GM11168 (cell line): ENCODE results near the gene ZNF574.
"Not testable (repeated sequence)": the region's sequence is repeated elsewhere in the genome, so short reads cannot be mapped to it uniquely, and the experiment has no call there.

ENCODE experiments used
- in situ Hi-C: fragments of 300-500 bp; cut with MboI; formaldehyde crosslinking; loops from one replicate; pipeline ENCODE4 v1.12.0; 2022; ENCODE audit warnings: low sequenced_read_pairs; ENCODE audit not compliant: unreplicated experiment

ZNF574 gene, protein sequence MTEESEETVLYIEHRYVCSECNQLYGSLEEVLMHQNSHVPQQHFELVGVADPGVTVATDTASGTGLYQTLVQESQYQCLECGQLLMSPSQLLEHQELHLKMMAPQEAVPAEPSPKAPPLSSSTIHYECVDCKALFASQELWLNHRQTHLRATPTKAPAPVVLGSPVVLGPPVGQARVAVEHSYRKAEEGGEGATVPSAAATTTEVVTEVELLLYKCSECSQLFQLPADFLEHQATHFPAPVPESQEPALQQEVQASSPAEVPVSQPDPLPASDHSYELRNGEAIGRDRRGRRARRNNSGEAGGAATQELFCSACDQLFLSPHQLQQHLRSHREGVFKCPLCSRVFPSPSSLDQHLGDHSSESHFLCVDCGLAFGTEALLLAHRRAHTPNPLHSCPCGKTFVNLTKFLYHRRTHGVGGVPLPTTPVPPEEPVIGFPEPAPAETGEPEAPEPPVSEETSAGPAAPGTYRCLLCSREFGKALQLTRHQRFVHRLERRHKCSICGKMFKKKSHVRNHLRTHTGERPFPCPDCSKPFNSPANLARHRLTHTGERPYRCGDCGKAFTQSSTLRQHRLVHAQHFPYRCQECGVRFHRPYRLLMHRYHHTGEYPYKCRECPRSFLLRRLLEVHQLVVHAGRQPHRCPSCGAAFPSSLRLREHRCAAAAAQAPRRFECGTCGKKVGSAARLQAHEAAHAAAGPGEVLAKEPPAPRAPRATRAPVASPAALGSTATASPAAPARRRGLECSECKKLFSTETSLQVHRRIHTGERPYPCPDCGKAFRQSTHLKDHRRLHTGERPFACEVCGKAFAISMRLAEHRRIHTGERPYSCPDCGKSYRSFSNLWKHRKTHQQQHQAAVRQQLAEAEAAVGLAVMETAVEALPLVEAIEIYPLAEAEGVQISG

DNA sequence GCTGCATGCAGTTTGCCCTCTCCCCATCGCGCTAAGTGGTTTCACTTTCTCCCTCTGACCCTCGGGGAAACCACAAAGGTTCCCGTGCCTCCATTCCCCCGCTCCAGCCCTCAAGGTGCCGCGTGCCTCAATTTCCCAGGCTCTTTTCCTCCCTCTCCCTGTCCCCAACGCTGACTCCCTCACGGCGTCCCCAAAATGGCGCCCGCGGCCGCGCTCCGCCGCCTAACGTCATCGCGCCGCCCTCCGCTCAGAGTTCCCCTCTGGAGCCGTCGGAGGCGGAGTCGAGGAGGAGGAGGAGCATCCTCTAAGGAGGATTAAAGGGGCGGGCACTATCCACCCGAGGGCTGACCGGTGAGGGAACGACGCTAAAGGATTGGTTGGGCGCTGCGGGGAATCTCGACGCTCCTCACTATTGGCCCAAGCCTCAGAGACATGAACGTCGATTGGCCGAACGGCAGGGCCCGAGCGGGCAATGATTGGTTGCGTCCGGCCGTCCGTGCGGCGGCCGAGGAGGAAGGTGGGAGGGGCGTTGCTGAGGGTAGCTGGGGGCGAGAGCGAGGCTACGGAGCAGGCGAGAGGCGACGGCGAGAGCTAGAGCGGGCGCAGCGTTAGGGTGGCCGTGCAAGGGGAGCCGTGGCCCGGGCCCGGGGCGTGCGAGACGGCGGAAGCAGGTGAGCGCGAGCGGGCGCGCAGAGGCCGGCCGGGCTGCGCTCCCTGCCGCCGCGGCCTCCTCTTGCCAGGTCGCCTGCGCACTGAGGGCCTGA is at the start of gene ZNF574:
ZNF574 (plus strand) TSS at position 551 of the 764 bp plus-strand sequence. CDS start 2,441 bp downstream, outside the sequence.
- in situ Hi-C loops = no loop called here

DNA sequence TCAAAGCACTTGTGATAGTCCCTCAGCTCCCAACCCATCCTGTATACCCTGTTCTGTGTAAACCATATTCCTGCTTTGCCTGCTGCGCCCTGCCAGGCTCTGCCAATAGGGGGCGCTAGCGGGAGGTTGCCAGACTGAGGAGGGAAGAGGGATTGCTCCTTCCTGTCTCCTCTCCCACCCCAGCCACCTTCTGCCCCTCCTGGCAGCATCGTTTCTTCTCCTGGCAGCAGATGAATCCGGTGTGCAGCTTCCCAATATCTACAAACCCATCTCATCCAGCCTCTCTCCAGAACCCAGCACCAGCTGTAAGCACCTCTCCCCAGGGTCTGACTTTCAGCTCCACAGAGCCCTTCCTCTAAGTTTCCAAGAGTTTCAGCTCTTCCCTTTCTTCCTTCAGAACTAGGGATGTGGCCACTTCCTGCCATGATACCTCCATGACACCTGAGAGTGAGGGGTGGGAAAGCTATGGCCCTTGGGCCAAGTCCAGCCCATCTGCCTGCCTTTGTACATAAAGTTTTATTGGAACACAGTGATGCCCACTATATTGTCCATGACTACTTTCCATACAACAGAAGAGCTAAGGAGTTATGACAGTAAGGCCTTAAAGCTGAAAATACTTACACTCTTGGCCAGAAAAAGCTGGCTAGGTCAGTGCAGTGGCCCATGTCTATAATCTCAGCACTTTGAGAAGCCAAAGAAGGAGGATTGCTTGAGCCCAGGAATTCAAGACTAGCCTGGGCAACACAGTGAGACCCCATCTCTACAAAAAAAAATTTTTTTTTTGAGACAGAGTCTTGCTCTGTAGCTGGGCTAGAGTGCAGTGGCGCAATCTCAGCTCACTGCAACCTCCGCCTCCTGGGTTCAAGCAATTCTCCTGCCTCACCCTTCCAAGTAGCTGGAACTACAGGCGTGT is 47.4 kb upstream of the ZNF574 start:
- in situ Hi-C loops = no loop called here

DNA sequence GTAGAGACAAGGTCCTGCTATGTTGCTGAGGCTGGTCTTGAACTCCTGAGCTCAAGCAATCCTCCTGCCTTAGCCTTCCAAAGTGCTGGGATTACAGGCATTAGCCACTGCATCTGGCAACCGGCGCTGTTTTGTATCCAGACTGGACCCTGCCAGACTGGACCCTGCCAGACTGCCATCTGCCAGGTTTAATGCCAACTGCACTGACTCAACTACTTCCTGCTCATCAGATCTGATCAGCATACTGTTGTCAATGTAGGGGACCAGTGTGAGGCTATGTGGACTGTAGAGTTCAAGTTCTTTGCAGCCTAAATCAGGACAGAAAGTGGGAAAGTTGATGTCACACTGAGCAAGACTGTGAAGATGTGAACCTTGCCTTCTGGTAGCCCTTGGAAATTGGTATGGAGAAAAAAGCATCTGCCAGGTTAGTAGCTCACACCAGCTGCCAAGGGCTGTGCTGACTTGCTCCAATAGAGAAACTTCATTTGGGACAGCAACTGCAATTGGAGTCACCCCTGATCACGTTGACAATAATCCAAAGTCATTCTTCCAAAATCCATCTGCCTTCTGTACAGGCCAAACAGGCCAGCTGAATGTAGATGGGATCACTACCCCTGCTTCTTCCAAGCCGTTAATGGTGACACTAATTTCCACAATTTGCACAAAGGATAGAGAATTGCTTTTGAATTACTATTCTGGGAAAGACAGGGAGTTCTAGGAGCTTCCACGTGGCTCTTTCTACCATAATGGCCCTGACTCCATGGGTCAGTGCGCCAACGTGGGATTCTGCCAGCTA is 45.1 kb upstream of the ZNF574 start:
- in situ Hi-C loops = no loop called here

DNA sequence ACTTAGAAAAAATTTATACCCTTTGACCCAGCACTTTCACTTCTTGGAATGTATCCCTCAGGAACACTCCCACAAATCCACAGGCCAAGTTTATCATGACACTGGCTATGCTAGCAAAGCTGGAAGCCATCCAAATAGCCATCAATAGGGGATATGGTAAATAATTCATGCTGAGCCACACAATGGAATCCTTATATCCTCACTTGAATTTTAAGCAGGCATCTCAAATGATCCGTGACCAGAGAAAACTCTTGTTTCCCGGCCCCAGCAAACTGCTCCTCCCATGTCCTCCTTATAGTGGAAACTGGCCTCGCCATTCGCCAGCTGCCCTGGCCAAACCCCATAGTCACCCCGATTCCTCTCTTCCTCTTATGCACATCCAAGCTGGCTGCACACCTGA is 43.5 kb upstream of the ZNF574 start:
- in situ Hi-C loops = no loop called here

DNA sequence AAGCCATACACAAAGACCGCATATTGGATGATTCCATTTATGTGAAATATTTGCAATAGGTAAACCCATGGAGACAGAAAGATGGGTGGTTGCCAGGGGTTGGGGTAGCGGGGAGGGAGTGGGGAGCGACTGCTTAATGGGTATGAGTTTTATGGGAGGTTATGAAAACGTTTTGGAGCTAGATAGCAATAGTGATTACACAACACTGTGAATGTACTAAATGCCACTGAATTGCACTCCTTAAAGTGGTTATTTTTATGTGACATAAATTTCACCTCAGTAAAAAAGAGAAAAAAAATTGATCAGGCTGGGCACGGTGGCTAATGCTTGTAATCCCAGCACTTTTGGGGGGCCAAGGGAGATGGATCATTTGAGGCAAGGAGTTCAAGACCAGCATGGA is 42.6 kb upstream of the ZNF574 start:
- in situ Hi-C loops = no loop called here

DNA sequence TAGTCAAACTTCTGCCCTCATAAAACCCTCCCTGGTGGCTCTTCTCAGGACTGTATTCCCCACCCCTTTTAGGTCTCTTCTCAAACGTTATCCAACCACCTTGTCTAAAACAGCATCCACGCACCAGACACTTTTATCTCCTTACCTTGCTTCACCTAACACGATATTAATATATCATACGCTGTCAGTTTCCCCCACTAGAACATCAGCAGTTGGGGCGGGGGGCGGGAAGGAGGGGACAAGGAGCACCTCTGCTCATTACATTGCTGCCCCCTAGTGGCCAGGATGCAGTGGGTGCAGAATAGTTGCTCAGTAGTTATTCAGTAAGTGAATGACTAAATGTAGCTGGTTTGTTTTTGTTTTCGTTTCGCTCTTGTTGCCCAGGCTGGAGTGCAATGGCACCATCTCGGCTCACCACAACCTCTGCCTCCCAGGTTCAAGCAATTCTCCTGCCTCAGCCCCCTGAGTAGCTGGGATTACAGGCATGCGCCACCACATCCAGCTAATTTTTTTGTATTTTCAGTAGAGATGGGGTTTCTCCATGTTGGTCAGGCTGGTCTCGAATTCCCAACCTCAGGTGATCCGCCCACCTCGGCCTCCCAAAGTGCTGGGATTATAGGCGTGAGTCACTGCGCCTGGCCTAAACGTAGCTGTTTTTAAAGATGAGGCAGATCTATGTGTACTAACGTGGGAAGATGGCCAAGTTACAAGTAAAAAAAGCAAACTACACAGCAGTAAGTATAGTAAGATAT is 41.1 kb upstream of the ZNF574 start:
- in situ Hi-C loops = not testable (repeated sequence)

DNA sequence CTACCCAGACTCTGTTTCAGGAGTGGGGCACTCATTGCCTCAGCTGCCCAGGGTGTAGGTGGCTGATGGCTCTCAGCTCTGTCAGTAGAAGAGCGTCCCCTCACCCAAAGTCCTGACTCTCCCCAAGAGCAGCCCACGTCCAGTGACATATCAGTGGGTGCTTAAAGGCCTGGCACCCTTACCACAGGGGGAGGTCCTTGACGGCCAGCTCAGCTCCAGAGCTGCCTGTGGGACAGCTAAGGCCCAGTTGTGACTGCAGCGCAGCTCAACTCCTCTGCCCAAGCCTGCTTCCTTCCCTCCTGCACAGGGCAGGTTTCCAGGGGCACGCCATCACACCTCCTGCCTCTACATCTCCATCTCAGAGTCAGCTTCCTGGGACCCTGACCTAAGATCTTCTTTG is 38.3 kb upstream of the ZNF574 start:
- in situ Hi-C loops = no loop called here

DNA sequence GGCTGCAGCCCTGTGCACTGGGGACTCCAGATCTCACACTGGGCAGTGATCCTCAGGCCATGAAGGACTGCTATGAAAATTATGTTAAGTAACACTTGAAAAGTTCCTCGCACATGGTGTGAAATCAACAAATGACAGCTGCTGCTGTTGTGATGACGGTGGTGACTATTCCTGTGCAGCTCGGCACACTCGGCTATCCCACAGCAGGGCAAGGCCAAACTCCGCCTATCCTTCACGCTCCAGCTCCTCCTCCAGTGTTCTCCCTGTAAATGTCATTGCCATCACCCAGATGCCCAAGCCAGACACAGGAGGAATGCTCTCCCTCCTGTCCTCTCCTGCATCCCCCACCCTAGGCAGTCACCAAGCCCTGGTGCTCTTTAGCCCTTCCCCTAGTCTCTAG is 37.3 kb upstream of the ZNF574 start:
- in situ Hi-C loops = no loop called here

DNA sequence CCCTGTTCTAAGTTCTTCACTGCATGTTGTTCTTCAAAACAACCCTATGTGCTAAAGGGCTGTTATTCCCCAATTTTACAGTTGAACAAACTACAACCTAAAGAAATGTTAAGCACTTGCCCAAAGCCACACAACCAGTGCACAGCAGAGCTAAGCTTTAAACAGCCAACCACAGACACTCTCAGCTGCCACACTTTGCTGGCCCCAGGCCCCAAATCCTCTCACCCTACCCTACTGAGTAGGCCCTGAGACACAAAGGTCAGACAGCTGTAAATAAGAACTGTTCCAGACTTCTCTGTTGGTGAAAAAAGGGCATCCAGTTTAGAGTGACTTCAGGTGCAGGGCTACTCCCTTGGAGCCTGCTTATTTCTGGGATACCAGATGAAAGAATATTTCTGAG is 35.9 kb upstream of the ZNF574 start:
- in situ Hi-C loops = no loop called here

DNA sequence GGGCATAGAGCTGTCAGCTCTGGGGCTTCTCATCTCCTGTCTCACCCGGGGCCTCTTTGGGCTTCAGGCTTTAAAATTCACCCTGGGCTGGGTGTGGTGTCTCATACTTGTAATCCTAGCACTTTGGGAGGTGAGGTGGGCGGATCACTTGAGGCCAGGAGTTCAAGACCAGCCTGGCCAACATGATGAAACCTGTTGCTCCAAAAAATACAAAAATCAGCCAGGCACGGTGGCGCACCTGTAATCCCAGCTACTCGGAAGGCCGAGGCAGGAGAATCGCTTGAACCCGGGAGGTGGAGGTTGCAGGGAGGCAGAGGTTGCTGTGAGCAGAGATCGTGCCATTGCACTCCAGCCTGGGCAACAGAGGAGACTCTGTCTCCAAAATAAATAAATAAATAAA is 35.5 kb upstream of the ZNF574 start:
- in situ Hi-C loops = not testable (repeated sequence)

DNA sequence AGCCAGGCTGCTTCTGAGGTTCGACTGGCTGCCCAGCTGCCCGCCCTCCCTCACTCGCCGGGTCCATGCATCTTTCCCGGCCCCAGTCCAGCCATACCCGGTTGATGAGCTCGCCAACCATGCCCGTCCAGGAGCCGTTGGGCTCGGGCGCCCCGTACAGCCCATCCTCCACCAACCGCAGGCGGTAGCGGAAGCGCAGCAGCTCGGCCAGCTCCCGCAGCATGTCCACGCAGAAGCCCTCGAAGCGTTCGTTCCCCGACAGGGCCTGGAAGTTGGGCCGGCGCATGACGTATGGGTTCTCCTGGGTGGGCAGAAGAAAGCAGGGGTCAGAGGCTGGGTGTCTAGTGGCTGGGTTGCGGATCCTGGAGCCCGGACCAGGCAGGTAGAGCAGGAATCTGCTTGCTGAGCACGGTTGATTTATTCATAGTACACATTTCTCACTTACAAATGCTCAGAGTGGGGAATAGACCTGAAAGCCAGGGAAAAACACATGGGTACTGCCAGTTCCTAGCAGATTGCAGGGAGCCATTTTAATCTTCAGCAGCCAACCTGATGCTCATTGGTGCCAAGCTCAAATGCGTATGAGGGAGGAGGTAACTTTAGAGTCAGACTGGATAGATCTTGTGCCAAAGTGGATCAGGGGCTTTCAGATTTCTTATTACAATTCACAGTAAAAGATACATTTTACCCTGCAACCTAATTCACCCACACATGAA is 33.4 kb upstream of the ZNF574 start:
- in situ Hi-C loops = no loop called here

DNA sequence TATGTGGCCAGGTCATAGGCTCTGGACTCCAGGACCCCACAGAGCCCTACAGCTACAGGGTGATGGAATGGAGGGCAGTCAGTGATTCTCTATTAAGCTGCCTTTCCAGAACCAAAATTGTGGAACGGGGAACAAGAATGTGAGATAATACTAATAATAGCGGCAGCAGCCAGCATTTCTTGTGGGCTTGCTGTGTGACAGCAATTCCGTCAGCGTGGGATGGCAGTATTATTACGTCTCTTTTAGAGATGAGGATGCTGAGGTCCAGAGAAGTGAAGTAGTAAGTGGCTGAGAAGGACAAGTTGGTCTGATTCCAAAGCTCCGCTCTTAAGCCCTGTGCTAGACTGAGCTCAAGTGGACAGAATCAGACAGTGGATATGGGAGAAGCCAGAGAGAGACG is 30.4 kb upstream of the ZNF574 start:
- in situ Hi-C loops = no loop called here

DNA sequence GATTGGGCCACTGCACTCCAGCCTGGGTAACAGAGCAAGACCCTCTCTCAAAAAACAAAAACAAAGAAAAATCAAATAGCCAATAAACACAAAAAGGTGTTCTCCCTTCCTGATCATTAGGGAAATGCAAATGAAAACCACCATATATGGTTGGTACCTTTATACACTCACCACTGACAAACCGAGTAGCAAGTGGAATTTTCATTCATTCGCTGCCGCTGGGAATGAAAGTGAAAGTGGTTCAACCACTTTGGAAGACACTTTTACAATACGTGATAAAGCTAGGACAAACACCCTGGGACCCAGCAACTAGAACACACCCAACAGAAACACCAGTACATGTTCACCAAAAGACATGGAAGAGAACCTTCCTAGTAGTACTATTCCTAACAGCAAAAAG is 27.0 kb upstream of the ZNF574 start:
- in situ Hi-C loops = no loop called here

DNA sequence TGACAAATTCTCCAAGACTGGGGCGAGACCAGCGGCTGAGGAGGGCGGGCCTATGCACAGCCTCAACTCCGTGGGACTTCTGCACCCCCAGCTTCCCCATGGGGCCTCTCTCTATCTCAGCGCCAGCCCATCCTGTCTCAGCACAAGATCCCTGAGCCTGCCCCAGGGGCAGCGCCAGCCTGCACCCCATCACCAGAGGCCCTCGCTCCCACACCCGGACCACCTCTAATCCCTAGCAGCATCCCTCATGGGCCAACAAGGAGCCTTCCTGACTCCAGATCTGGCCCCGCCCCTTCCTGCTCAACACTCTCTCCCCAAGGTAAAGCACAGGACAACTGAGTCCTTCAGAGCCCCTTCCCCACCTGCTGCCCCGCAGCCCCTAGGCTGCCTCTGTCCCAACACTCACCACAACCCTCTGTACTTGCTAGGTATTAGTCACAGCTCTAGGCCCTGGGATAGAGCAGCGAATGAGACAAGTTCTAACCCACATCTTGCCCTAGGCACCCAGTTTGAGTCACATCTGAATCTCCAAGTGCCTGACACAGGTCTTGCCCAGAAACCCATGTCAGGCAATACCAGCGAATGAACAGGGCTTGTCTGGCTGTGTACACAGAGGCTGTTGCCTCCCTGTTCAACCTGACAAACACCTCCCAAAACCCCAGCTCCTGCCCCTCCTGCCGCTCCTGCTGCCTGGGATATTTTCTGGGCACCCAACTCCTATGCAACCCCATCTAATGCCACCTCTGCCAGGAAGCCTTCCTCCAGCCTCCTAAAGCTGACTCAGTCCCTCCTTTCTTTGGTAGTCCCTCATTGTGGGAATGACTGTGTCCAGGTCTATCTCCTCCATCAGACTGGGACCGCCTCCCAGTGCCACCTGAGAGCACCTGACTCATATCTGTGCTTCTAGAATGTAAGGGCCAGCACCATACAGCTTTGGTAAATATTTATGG is 24.5 kb upstream of the ZNF574 start:
- in situ Hi-C loops = no loop called here

DNA sequence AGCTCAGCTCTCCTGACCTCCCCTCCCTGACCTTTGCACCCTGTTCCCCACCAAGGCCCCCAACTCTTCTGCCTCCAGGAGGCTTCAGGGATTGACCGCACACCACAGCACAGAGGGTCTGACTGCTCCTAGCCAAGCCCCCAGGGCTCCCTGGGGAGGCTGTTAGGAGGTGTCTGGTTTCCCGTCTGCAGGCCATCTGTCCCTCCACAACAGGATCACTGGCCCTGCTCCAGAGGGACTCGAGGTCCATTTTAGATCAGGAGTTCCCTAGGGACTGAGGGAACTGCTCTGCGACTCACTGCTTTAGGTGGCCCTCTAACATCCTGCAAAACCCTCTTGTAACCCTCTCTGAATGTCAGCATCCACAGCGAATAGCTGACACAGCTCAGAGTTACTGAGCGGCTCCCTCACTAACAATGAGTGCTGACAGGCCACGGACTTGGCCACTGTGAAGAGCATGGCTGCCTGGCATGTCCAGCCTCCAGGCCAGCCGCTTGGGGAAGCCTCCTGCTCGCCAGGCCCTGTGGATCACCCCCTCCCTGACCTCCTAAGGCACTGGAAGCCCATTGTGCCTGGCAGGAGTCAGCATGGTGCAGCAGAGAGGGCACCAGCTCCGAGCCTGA is 23.6 kb upstream of the ZNF574 start:
- in situ Hi-C loops = no loop called here
